HG02970 (cell line): ENCODE measurements around the gene ZNF334.

ENCODE experiments used
- ATAC-seq: cut with Tn5 transposase; IDR thresholded peaks from one replicate; pipeline ENCODE4 v1.9.1; 2021; ENCODE audit warnings: mild to moderate bottlenecking, moderate library complexity, moderate number of reproducible peaks; ENCODE audit not compliant: unreplicated experiment, low FRiP score

The ZNF334 gene

GRCh38 chr20:46546298-46546697 is 32.9 kb upstream of the ZNF334 start:
- no peak for ATAC-seq

GRCh38 chr20:46545827-46546138 is 32.4 kb upstream of the ZNF334 start:
- ATAC-seq: no peak

- no peak for ATAC-seq
Measured at GRCh38 chr20:46545077-46545826, 31.9 kb upstream of the ZNF334 start.

GRCh38 chr20:46544576-46544975 is 31.2 kb upstream of the ZNF334 start:
- ATAC-seq: no peak

GRCh38 chr20:46543959-46544358 is 30.6 kb upstream of the ZNF334 start:
- no peak for ATAC-seq

- no peak for ATAC-seq
Measured at GRCh38 chr20:46543033-46543432, 29.7 kb upstream of the ZNF334 start.

GRCh38 chr20:46541229-46541935 is 28.0 kb upstream of the ZNF334 start:
- ATAC-seq: no peak

GRCh38 chr20:46539113-46539512 is 25.8 kb upstream of the ZNF334 start:
- no peak for ATAC-seq

- no peak for ATAC-seq
Measured at GRCh38 chr20:46530640-46531039, 17.3 kb upstream of the ZNF334 start.

- ATAC-seq: no peak
Measured at GRCh38 chr20:46523696-46524328, 10.5 kb upstream of the ZNF334 start.

- ATAC-seq: no peak
Measured at GRCh38 chr20:46523108-46523507, 9.7 kb upstream of the ZNF334 start.

- ATAC-seq: no peak
Measured at GRCh38 chr20:46520976-46521579, 7.7 kb upstream of the ZNF334 start.

- no peak for ATAC-seq
Measured at GRCh38 chr20:46520540-46520939, 7.2 kb upstream of the ZNF334 start.

GRCh38 chr20:46519471-46520068 is 6.2 kb upstream of the ZNF334 start:
- no peak for ATAC-seq

GRCh38 chr20:46509523-46509922 is 3.8 kb downstream of the ZNF334 start:
- ATAC-seq: no peak

- ATAC-seq: no peak
Measured at GRCh38 chr20:46507760-46508407, 5.5 kb downstream of the ZNF334 start.

- ATAC-seq: no peak
Measured at GRCh38 chr20:46505506-46505905, 7.9 kb downstream of the ZNF334 start.

- no peak for ATAC-seq
Measured at GRCh38 chr20:46501961-46502360, 11.4 kb downstream of the ZNF334 start.

GRCh38 chr20:46501337-46501942 is 11.9 kb downstream of the ZNF334 start:
- ATAC-seq: no peak

GRCh38 chr20:46494077-46494476 is 19.3 kb downstream of the ZNF334 start:
- no peak for ATAC-seq
